HG02759 (cell line): Measurements from ENCODE around the gene UBE2A.

Experiments used
- ATAC-seq: cut with Tn5 transposase; IDR thresholded peaks from one replicate; pipeline ENCODE4 v1.9.1; 2021; ENCODE audit warnings: mild to moderate bottlenecking, moderate library complexity; ENCODE audit not compliant: unreplicated experiment

The UBE2A gene

GRCh38 chrX:119606280-119607017 is 32.1 kb downstream of the UBE2A start, which contains the start of gene NKRF:
Gene NKRF, minus strand, starts transcription at chrX:119606424.
- ATAC-seq, result peak; percentile 88

- no peak for ATAC-seq
Observed at GRCh38 chrX:119607018-119607389, 32.6 kb downstream of the UBE2A start.

- no peak for ATAC-seq
Observed at GRCh38 chrX:119614776-119615175, 40.4 kb downstream of the UBE2A start.

GRCh38 chrX:119617517-119618164 is 43.3 kb downstream of the UBE2A start:
- peak; percentile 72 for ATAC-seq

- peak; percentile 33 for ATAC-seq
Observed at GRCh38 chrX:119618439-119618838, 44.1 kb downstream of the UBE2A start.

GRCh38 chrX:119622356-119623232 is 48.2 kb downstream of the UBE2A start:
- ATAC-seq, result no peak

GRCh38 chrX:119624417-119624816 is 50.1 kb downstream of the UBE2A start:
- ATAC-seq, result no peak

GRCh38 chrX:119624951-119625668 is 50.7 kb downstream of the UBE2A start:
- ATAC-seq, result no peak

- ATAC-seq, result no peak
Observed at GRCh38 chrX:119625843-119626242, 51.5 kb downstream of the UBE2A start.
